Pancreas (tissue), 10 donors: ENCODE results near the gene ACHE. TPM values are rescaled to one million over a fixed set of nuclear protein-coding genes. Genes with fewer than 3 reads are reported as not detected.
A peak's percentile ranks its signal among the peaks of the same experiment; 100 is the strongest.

Experiments used
- ATAC-seq, 4 donors: fragments of 200-7000 bp; cut with Tn5 transposase; one replicate each; pipeline versions ENCODE4 v1.8.0 to v1.9.1; 2020; ENCODE audit warnings: mild to moderate bottlenecking in 4 of 4, moderate library complexity in 4 of 4
- DNase-seq, 6 donors: peaks; one replicate each; pipeline ENCODE4 v3.0.0-alpha.2; 2020
- FAIRE-seq: peaks from 2 replicates; lab custom pipeline; 2012; peaks lifted over from hg19 to GRCh38; lab: Jason Lieb, UNC
- H3K27ac ChIP-seq, 4 donors: fragments of 200-600 bp; sonication (generic); 1 replicate in 3 of 4; 2 replicates in 1 of 4; pipeline versions ENCODE4 v1.5.0 to v1.8.0; 2020
- H3K27me3 ChIP-seq, 4 donors: fragments of 200-600 bp; one replicate each; pipeline ENCODE4 v1.8.0; 2021
- H3K36me3 ChIP-seq, 3 donors: fragments of 200-600 bp; sonication (generic) in 1 of 3; one replicate each; pipeline versions ENCODE4 v1.5.0 to v1.8.0; 2020 to 2021
- H3K4me1 ChIP-seq, 3 donors: fragments of 200-600 bp; one replicate each; pipeline ENCODE4 v1.8.0; 2021
- H3K4me3 ChIP-seq, 4 donors: fragments of 200-600 bp; sonication (generic) in 2 of 4; one replicate each; pipeline versions ENCODE4 v1.5.0 to v1.8.0; 2020 to 2021
- H3K9me3 ChIP-seq, 4 donors: fragments of 200-600 bp; one replicate each; pipeline ENCODE4 v1.8.0; 2021
- CTCF ChIP-seq, 4 donors: fragments of 200-600 bp; sonication (generic) in 3 of 4; IDR thresholded peaks; one replicate each; pipeline versions ENCODE4 v1.5.0 to v1.8.0; 2021; ENCODE audit warnings: antibody characterized with exemption in 4 of 4
- WGBS, 2 donors: extraction: QIAGEN DNeasy Blood & Tissue Kit; methylation state at CpG; one replicate each; pipeline ENCODE4 v1.1.7; 2013; 5-methylcytosine and 5-hydroxymethylcytosine counted together
- intact Hi-C, 3 donors: fragments of 100-400 bp; cut with DNase I; formaldehyde crosslinking; loops; one replicate each; pipeline versions ENCODE4 v1.11.1 to v1.14.2; 2022
- polyA plus RNA-seq, 2 donors: library from polyadenylated mRNA; stranded (reverse); fragments of 200-250 nt; gene quantifications; one replicate each; pipeline ENCODE4 v1.2.3, GENCODE V29; 2013
- total RNA-seq, 6 donors: library from RNA; stranded (reverse); fragmentation: NEBNext Ultra II Directional in 4 of 6; extraction: Animal tissue kit (Norgen Biotek cat#: 25700) in 4 of 6; gene quantifications; one replicate each; pipeline versions ENCODE4 v1.2.1 to v1.2.4, GENCODE V29; 2021 to 2023
- donor health status: healthy with polysubstance abuse.
- donor health status: DM: no; HTN: no; CAD: no; lungs with moderate emphysema.
- donor health status: DM: no; HTN: no; CAD: no.
- donor health status: control.
- donor health status: control.
- donor health status: Bipolar disorder and iron deficiency.
- donor health status: DM: yes; HTN: yes; CAD: no.
- donor health status: DM: no; HTN: no; CAD: no.
- donor health status: DM: no; HTN: no; CAD: no.
- donor health status: DM: yes; HTN: yes; CAD: no.

The ACHE gene
- total and polyA plus RNA-seq, 8 donors, result 1.2 to 10.9 (median 3.2) TPM

GRCh38 chr7:100874577-100875355 is 20.9 kb downstream of the ACHE start, which contains the start of gene SRRT:
Gene SRRT, plus strand, starts transcription at chr7:100875103. Its CDS starts 488 bp downstream, at chr7:100875591.
- ATAC-seq (peak; percentile 95 to 98 (median 96)), DNase-seq (peak; percentile 97 to 99 (median 98)), FAIRE-seq (peak; percentile 78)
- Histone ChIP-seq H3K36me3 (peaks cover 0 to 19% (median 13%) of the 10 kb centered on the region in 3 donors), H3K27me3 (no peaks in the 10 kb centered on the region), H3K27ac (peak within 1 kb of the TSS; percentile 84 to 94 (median 87)), H3K9me3 (no peaks in the 10 kb centered on the region), H3K4me3 (peak within 1 kb of the TSS; percentile 88 to 97 (median 90)), H3K4me1 (peaks cover 8 to 27% (median 20%) of the 10 kb centered on the region in 3 donors)
- 1% methylated on average over 65 to 79 of the region's 79 CpGs for WGBS, 2 donors
- TF ChIP-seq CTCF (IDR thresholded peaks at IDR 0.05), result peak; percentile 31 to 61 (median 48)
- intact Hi-C loops, result no loop called here

- intact Hi-C loops, result no loop called here
- H3K4me3 ChIP-seq, result peak overlapping the region; percentile 88 to 97 (median 90)
- no peak for TF ChIP-seq CTCF (IDR thresholded peaks at IDR 0.05)
- DNase-seq (peak in 1 of 6 donors; percentile 40), ATAC-seq (peak in 1 of 4 donors; percentile 0), FAIRE-seq (no peak)
- 42 to 52% methylated on average over 8 of the region's 8 CpGs for WGBS, 2 donors
- H3K36me3 ChIP-seq, result peaks cover 0 to 19% (median 13%) of the 10 kb centered on the region in 3 donors
- H3K27ac ChIP-seq, result peak overlapping the region; percentile 84 to 94 (median 87)
- peaks cover 8 to 27% (median 20%) of the 10 kb centered on the region in 3 donors for H3K4me1 ChIP-seq
- no peaks in the 10 kb centered on the region for H3K9me3 ChIP-seq
- H3K27me3 ChIP-seq, result no peaks in the 10 kb centered on the region
Measured at GRCh38 chr7:100874300-100874576, 21.4 kb downstream of the ACHE start.

- ATAC-seq (no peak), FAIRE-seq (no peak), DNase-seq (peak in 1 of 6 donors; percentile 15)
- intact Hi-C loops, result no loop called here
- Histone ChIP-seq H3K4me1 (peaks cover 8 to 30% (median 20%) of the 10 kb centered on the region in 3 donors), H3K27me3 (no peaks in the 10 kb centered on the region), H3K36me3 (peaks cover 0 to 19% (median 13%) of the 10 kb centered on the region in 3 donors), H3K4me3 (peak overlapping the region in 3 of 4 donors; percentile 88 to 97 (median 90)), H3K27ac (peak overlapping the region in 3 of 4 donors; percentile 87 to 94 (median 87)), H3K9me3 (no peaks in the 10 kb centered on the region)
- WGBS, 2 donors, result 89 to 95% methylated on average over 10 of the region's 10 CpGs
- TF ChIP-seq CTCF (IDR thresholded peaks at IDR 0.05), result no peak
Measured at GRCh38 chr7:100873599-100874299, 21.9 kb downstream of the ACHE start.

- peak overlapping the region; percentile 63 to 100 (median 86) for H3K4me3 ChIP-seq
- ATAC-seq (peak; percentile 11 to 16 (median 12)), FAIRE-seq (no peak), DNase-seq (peak in 1 of 6 donors; percentile 45)
- 14 to 23% methylated on average over 18 to 27 of the region's 27 CpGs for WGBS, 2 donors
- H3K27ac ChIP-seq, result peak overlapping the region; percentile 87 to 93 (median 88)
- H3K9me3 ChIP-seq, result no peaks in the 10 kb centered on the region
- H3K27me3 ChIP-seq, result no peaks in the 10 kb centered on the region
- intact Hi-C loops, result no loop called here
- peaks cover 0 to 24% (median 9%) of the 10 kb centered on the region in 3 donors for H3K4me1 ChIP-seq
- no peak for TF ChIP-seq CTCF (IDR thresholded peaks at IDR 0.05)
- H3K36me3 ChIP-seq, result peaks cover 0 to 19% (median 13%) of the 10 kb centered on the region in 3 donors
Measured at GRCh38 chr7:100867776-100868485, 27.8 kb downstream of the ACHE start.
